Kidney (tissue), 14 donors: Measurements from ENCODE around the gene DDX51. TPM values are rescaled to one million over a fixed set of nuclear protein-coding genes. Genes with fewer than 3 reads are reported as not detected.

Experiments
- DNase-seq, 5 donors: peaks; one replicate each; pipeline ENCODE4 v3.0.0-alpha.2; 2013 to 2020
- FAIRE-seq: peaks from 2 replicates; lab custom pipeline; 2012; peaks lifted over from hg19 to GRCh38; lab: Jason Lieb, UNC
- H3K27ac ChIP-seq, 2 donors: one replicate each; pipeline ENCODE4 v1.7.0; 2013; ENCODE audit warnings: low read depth in 2 of 2, low read length in 2 of 2, inconsistent platforms in 1 of 2
- H3K27me3 ChIP-seq: one replicate; pipeline ENCODE4 v1.7.1; 2013; ENCODE audit warnings: low read length, inconsistent platforms; ENCODE audit not compliant: control insufficient read depth, insufficient read depth
- H3K36me3 ChIP-seq, 3 donors: one replicate each; pipeline versions ENCODE4 v1.7.0 to v1.7.1; 2013; ENCODE audit warnings: low read length in 3 of 3, control low read depth in 1 of 3, inconsistent platforms in 1 of 3; ENCODE audit not compliant: insufficient read depth in 3 of 3, control insufficient read depth in 2 of 3
- H3K4me1 ChIP-seq, 3 donors: one replicate each; pipeline versions ENCODE4 v1.7.0 to v1.7.1; 2013; ENCODE audit warnings: low read length in 3 of 3, inconsistent platforms in 1 of 3, low read depth in 1 of 3; ENCODE audit not compliant: control insufficient read depth in 2 of 3, insufficient read depth in 2 of 3
- H3K4me3 ChIP-seq, 3 donors: one replicate each; pipeline versions ENCODE4 v1.7.0 to v1.8.1; 2013; ENCODE audit warnings: low read length in 3 of 3, control low read depth in 1 of 3, inconsistent platforms in 1 of 3
- H3K9ac ChIP-seq, 3 donors: one replicate each; pipeline versions ENCODE4 v1.7.0 to v1.7.1; 2013; ENCODE audit warnings: low read length in 3 of 3, control low read depth in 1 of 3, inconsistent platforms in 1 of 3
- H3K9me3 ChIP-seq, 3 donors: one replicate each; pipeline versions ENCODE4 v1.7.0 to v1.7.1; 2013; ENCODE audit warnings: low read length in 3 of 3, control low read depth in 1 of 3, inconsistent platforms in 1 of 3; ENCODE audit not compliant: control insufficient read depth in 2 of 3, insufficient read depth in 1 of 3
- intact Hi-C: fragments of 100-400 bp; cut with DNase I; formaldehyde crosslinking; loops from one replicate; pipeline ENCODE4 v1.11.1; 2022
- polyA plus RNA-seq: library from polyadenylated mRNA; stranded (reverse); fragments of 350-450 nt; fragmentation: Illumina TruSeq; extraction: RNeasy Lipid Tissue Mini Kit (QIAGEN cat#74804); gene quantifications from one replicate; pipeline ENCODE4 v1.2.3, GENCODE V29; 2014; ENCODE audit warnings: low read depth, low replicate concordance; ENCODE audit not compliant: insufficient read depth
- total RNA-seq: library from RNA; stranded (reverse); fragmentation: NEBNext Ultra II Directional; extraction: Animal tissue kit (Norgen Biotek cat#: 25700); gene quantifications from one replicate; pipeline ENCODE4 v1.2.1, GENCODE V29; 2021
- TF ChIP-seq, protein P1 (sequence below): IDR thresholded peaks from 3 replicates; pipeline ENCODE4 v1.5.1; 2012; ENCODE audit warnings: mild to moderate bottlenecking, moderate library complexity, borderline replicate concordance; ENCODE audit not compliant: insufficient read depth; ENCODE audit errors: extremely low read depth
- donor health status: control.
- donor health status: control.
- donor health status: control.
- donor health status: control.
- donor health status: control.
- donor health status: DM: yes; HTN: yes; CAD: no.
- donor health status: Normal renal cell carcinoma (clear cell type).

The DDX51 gene
- total and polyA plus RNA-seq, 2 donors from 2014 or later, result 10.3 to 19.6 TPM

DNA sequence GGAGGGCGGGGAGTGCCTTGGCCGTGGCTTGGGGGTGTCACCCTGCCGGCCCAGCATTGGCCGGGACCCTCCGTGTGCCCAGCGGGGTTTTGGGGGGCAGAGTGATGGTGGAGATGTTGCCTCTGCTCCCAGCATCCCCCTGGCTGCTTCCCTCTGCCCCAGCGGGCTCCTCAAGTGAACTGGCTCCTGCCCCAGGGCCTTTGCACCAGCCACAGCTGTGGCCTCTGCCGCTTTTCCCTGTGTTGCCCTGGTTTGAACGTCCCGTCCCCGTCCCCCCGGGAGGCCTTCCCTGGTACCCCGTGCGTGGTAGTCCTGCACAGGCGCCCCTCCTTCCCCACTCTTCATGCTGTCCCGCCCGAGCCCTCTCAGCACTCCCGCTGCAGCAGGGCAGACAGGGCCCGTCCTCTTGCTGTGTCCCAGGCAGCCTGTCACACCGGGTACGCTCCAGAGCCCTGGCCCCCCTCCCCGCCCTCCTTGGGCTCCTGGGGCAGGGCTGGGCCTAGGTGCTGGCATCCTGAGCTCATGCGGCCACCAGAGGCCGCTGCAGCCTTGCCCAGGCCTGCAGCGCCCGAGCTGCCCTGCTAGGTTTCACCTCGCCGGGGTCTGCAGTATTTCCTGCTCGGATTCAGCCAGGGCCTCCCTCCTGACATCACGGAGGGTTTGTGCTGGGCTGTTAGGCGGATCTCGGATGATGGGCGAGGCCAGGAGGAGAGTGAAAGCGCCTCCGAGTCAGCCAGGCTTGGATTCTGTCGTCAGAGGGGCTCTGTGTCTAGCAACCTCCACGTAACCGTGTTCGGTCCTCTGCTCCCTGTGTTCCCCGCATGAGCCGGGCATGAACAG lies 9.6 kb upstream of the DDX51 start:
- Histone ChIP-seq H3K27ac (no peak overlapping the region), H3K4me3 (peak overlapping the region in 1 of 3 donors; percentile 43), H3K36me3 (peaks cover 13 to 28% (median 21%) of the 10 kb centered on the region in 3 donors), H3K4me1 (peaks cover 0 to 5% (median 5%) of the 10 kb centered on the region in 3 donors), H3K9me3 (peaks cover 0 to 16% (median 0%) of the 10 kb centered on the region in 3 donors), H3K27me3 (peaks cover 9% of the 10 kb centered on the region), H3K9ac (peak overlapping the region in 1 of 3 donors; percentile 29)
- intact Hi-C loops, result no loop called here
- peak; percentile 90 to 95 (median 94) for DNase-seq
- FAIRE-seq, result no peak
- TF ChIP-seq, protein P1, sequence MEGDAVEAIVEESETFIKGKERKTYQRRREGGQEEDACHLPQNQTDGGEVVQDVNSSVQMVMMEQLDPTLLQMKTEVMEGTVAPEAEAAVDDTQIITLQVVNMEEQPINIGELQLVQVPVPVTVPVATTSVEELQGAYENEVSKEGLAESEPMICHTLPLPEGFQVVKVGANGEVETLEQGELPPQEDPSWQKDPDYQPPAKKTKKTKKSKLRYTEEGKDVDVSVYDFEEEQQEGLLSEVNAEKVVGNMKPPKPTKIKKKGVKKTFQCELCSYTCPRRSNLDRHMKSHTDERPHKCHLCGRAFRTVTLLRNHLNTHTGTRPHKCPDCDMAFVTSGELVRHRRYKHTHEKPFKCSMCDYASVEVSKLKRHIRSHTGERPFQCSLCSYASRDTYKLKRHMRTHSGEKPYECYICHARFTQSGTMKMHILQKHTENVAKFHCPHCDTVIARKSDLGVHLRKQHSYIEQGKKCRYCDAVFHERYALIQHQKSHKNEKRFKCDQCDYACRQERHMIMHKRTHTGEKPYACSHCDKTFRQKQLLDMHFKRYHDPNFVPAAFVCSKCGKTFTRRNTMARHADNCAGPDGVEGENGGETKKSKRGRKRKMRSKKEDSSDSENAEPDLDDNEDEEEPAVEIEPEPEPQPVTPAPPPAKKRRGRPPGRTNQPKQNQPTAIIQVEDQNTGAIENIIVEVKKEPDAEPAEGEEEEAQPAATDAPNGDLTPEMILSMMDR, result peak; percentile 92

DNA sequence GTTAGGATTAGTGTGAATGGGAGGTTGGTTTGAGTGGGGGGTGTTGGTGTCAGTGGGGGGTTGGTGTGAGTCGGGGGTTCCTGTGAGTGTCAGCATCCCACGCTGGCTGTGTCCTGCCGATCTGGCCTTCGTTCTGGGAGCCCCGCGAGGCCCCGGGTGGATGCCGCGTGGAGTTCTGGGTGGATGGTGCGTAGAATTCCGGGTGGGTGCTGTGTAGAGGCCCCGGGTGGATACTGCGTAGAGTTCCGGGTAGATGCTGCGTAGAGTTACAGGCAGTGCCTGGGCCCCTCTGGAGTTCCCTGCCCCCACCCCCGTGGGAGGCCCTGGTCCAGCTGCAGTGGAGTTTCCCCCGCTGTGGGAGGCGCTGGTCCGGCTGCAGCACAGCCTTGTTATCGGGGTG lies 8.8 kb upstream of the DDX51 start:
- Histone ChIP-seq H3K27me3 (peaks cover 7% of the 10 kb centered on the region), H3K9me3 (peaks cover 0 to 14% (median 0%) of the 10 kb centered on the region in 3 donors), H3K9ac (no peak overlapping the region), H3K27ac (no peak overlapping the region), H3K36me3 (peaks cover 13 to 25% (median 20%) of the 10 kb centered on the region in 3 donors), H3K4me3 (no peak overlapping the region), H3K4me1 (peaks cover 0 to 5% (median 5%) of the 10 kb centered on the region in 3 donors)
- FAIRE-seq, result no peak
- DNase-seq, result peak in 2 of 5 donors; percentile 65 to 75
- TF ChIP-seq, protein P1, result no peak
- intact Hi-C loops, result no loop called here

DNA sequence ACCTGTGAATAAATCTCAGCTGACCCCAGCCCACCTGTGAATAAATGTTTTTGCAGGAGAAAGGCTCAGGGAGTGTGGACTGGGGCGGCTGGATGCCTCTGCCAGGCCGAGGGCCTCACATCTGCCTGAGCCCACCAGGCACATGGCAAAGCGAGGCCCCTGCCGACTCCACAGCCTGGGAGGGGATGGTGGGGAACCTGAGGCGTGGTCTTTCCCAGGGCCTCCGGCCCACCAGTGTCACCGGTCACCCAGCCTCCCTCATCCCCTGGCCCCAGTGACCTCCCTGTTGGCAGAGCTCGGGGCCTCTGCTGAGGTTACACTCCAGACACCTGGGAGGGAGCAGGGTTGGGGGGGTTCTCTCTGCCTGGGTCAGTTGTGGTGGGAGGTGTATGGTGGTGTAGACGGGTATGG lies 8.3 kb upstream of the DDX51 start:
- Histone ChIP-seq H3K9me3 (peaks cover 0 to 9% (median 0%) of the 10 kb centered on the region in 3 donors), H3K27ac (no peak overlapping the region), H3K4me1 (peaks cover 0 to 5% (median 2%) of the 10 kb centered on the region in 3 donors), H3K9ac (no peak overlapping the region), H3K4me3 (no peak overlapping the region), H3K27me3 (peaks cover 6% of the 10 kb centered on the region), H3K36me3 (peaks cover 13 to 19% (median 15%) of the 10 kb centered on the region in 3 donors)
- DNase-seq (peak in 1 of 5 donors; percentile 64), FAIRE-seq (no peak)
- intact Hi-C loops, result no loop called here
- TF ChIP-seq, protein P1, result no peak
